HCT116 (cell line): ENCODE measurements around the gene PPP2R2D. TPM values are rescaled to one million over a fixed set of nuclear protein-coding genes. Genes with fewer than 3 reads are reported as not detected.

Experiments
- ATAC-seq: fragments of 200-7000 bp; cut with Tn5 transposase; 2 replicates; pipeline ENCODE4 v1.9.1; 2020; ENCODE audit warnings: mild to moderate bottlenecking, moderate library complexity
- BruUV-seq: library from RNA; stranded (reverse); fragments of 400-500 nt; replicated peaks from 2 replicates; lab custom pipeline; 2021; lab: Mats Ljungman, UMichigan
- CTCF ChIA-PET: fragments of 300-600 bp; sonication (Branson Sonifier 250); formaldehyde crosslinking; loops from one replicate; lab custom pipeline; 2021; ENCODE audit warnings: antibody characterized with exemption; lab: Charles Lee
- POLR2A ChIA-PET: fragments of 300-600, 350-600 bp; sonication (Branson Sonifier 250); formaldehyde crosslinking; loops from one replicate; lab custom pipeline; 2021; ENCODE audit warnings: antibody characterized with exemption; lab: Charles Lee
- RAD21 ChIA-PET, 2 experiments: fragments of 300-600 bp; sonication (Branson Sonifier 250); formaldehyde crosslinking; loops; one replicate each; lab custom pipeline; 2023; ENCODE audit warnings: low total read pairs in 2 of 2; ENCODE audit not compliant: uncharacterized antibody in 2 of 2, unreplicated experiment in 2 of 2, low non-redundant PET in 1 of 2; lab: Charles Lee
- DNase-seq: peaks from one replicate; pipeline ENCODE4 v3.0.0-alpha.2; 2010; ENCODE audit warnings: low read depth, low spot score
- H2AFZ ChIP-seq: fragments of 200-600 bp; shearing (Covaris generic), sonication (generic); 2 replicates; pipeline ENCODE4 v1.6.1; 2017; ENCODE audit warnings: low read depth, mixed run types, mixed read lengths, antibody characterized with exemption, low read length; ENCODE audit not compliant: poor library complexity, severe bottlenecking
- H3K27ac ChIP-seq: 2 replicates; pipeline ENCODE4 v1.5.1; 2012; ENCODE audit warnings: low read depth, low read length
- H3K27me3 ChIP-seq: fragments of 200-600 bp; sonication (generic); 2 replicates; pipeline ENCODE4 v1.6.1; 2016; ENCODE audit warnings: mixed run types, low read length, mixed read lengths; ENCODE audit not compliant: insufficient read depth
- H3K36me3 ChIP-seq, 2 experiments: fragments of 200-500 bp in 1 of 2; fragments of 200-600 bp in 1 of 2; sonication (Bioruptor generic) in 1 of 2; sonication (generic) in 1 of 2; 2 replicates each; pipeline versions ENCODE4 v1.5.1 to v1.6.1; 2014 to 2016; ENCODE audit warnings: low read length in 2 of 2, inconsistent platforms in 1 of 2, mixed read lengths in 1 of 2, mixed run types in 1 of 2; ENCODE audit not compliant: insufficient read depth in 2 of 2, control insufficient read depth in 1 of 2
- H3K4me1 ChIP-seq, 2 experiments: fragments of 200-600 bp in 1 of 2; sonication (generic) in 1 of 2; 2 replicates each; pipeline versions ENCODE4 v1.5.1 to v1.6.1; 2012 to 2017; ENCODE audit warnings: low read length in 2 of 2, inconsistent platforms in 1 of 2, mild to moderate bottlenecking in 1 of 2, mixed read lengths in 1 of 2, mixed run types in 1 of 2, moderate library complexity in 1 of 2; ENCODE audit not compliant: insufficient read depth in 2 of 2, control insufficient read depth in 1 of 2
- H3K4me2 ChIP-seq: fragments of 200-600 bp; sonication (generic); 2 replicates; pipeline ENCODE4 v1.6.1; 2017; ENCODE audit warnings: mixed run types, low read length, mixed read lengths
- H3K4me3 ChIP-seq, 2 experiments: fragments of 200-600 bp in 1 of 2; sonication (generic) in 1 of 2; replicated peaks in 1 of 2; 2 replicates each; pipeline ENCODE4 v1.5.1; 2011 to 2016; ENCODE audit warnings: low read length in 2 of 2, control low read depth in 1 of 2, low read depth in 1 of 2, mild to moderate bottlenecking in 1 of 2, mixed read lengths in 1 of 2, mixed run types in 1 of 2
- H3K79me2 ChIP-seq: fragments of 200-600 bp; sonication (generic); 2 replicates; pipeline ENCODE4 v1.6.1; 2017; ENCODE audit warnings: mild to moderate bottlenecking, mixed run types, low read length, moderate library complexity, mixed read lengths; ENCODE audit not compliant: insufficient read depth
- H3K9ac ChIP-seq: fragments of 200-600 bp; sonication (generic); 2 replicates; pipeline ENCODE4 v1.6.1; 2016; ENCODE audit warnings: low read length, mixed read lengths
- H3K9me2 ChIP-seq: fragments of 200-600 bp; sonication (generic), shearing (Covaris generic); 2 replicates; pipeline ENCODE4 v1.6.1; 2017; ENCODE audit warnings: mixed run types, mild to moderate bottlenecking, moderate library complexity; ENCODE audit not compliant: insufficient read depth
- H3K9me3 ChIP-seq, 2 experiments: fragments of 200-500 bp in 1 of 2; fragments of 200-600 bp in 1 of 2; sonication (Bioruptor generic) in 1 of 2; sonication (generic) in 1 of 2; 2 replicates each; pipeline ENCODE4 v1.6.1; 2014 to 2017; ENCODE audit warnings: low read length in 2 of 2, mixed read lengths in 2 of 2, inconsistent platforms in 1 of 2, low read depth in 1 of 2, mild to moderate bottlenecking in 1 of 2, mixed run types in 1 of 2, moderate library complexity in 1 of 2; ENCODE audit not compliant: control insufficient read depth in 1 of 2, insufficient read depth in 1 of 2
- H4K20me1 ChIP-seq: fragments of 200-600 bp; sonication (generic), shearing (Covaris generic); 2 replicates; pipeline ENCODE4 v1.6.1; 2017; ENCODE audit warnings: mixed run types, mild to moderate bottlenecking, moderate library complexity; ENCODE audit not compliant: insufficient read depth
- ATF3 ChIP-seq: IDR thresholded peaks from 2 replicates; pipeline ENCODE4 v1.6.1; 2012
- CEBPB ChIP-seq: IDR thresholded peaks from 2 replicates; pipeline ENCODE4 v1.6.1; 2012; ENCODE audit warnings: low read depth
- CTCF ChIP-seq, 3 experiments: fragments of 200-600 bp in 1 of 3; sonication (generic) in 1 of 3; IDR thresholded peaks in 2 of 3; conservative IDR thresholded peaks in 1 of 3; 2 replicates each; pipeline ENCODE4 v1.5.1; 2012 to 2017; ENCODE audit warnings: low read depth in 2 of 3, low read length in 2 of 3, antibody characterized with exemption in 1 of 3, borderline replicate concordance in 1 of 3, control low read depth in 1 of 3, mild to moderate bottlenecking in 1 of 3, mixed read lengths in 1 of 3, mixed run types in 1 of 3, moderate library complexity in 1 of 3; ENCODE audit not compliant: insufficient read depth in 1 of 3
- EZH2 ChIP-seq: fragments of 200-600 bp; sonication (generic); IDR thresholded peaks from 2 replicates; pipeline ENCODE4 v1.6.1; 2017; ENCODE audit warnings: antibody characterized with exemption, mixed run types
- EZH2phosphoT487 ChIP-seq: fragments of 200-600 bp; IDR thresholded peaks from 2 replicates; pipeline ENCODE4 v1.6.1; 2018; ENCODE audit warnings: antibody characterized with exemption, borderline replicate concordance
- FOSL1 ChIP-seq: IDR thresholded peaks from 2 replicates; pipeline ENCODE4 v1.6.1; 2012; ENCODE audit warnings: low read depth
- JUND ChIP-seq: IDR thresholded peaks from 2 replicates; pipeline ENCODE4 v1.6.1; 2012
- POLR2A ChIP-seq: IDR thresholded peaks from 2 replicates; pipeline ENCODE4 v1.7.0; 2011; ENCODE audit warnings: borderline replicate concordance; ENCODE audit not compliant: insufficient read depth, insufficient read length; ENCODE audit errors: extremely low read depth
- REST ChIP-seq: IDR thresholded peaks from 2 replicates; pipeline ENCODE4 v1.6.1; 2012; ENCODE audit warnings: low read depth
- SIN3A ChIP-seq: IDR thresholded peaks from 2 replicates; pipeline ENCODE4 v1.6.1; 2012; ENCODE audit warnings: low read depth
- SP1 ChIP-seq: IDR thresholded peaks from 2 replicates; pipeline ENCODE4 v1.6.1; 2012; ENCODE audit warnings: low read depth
- YY1 ChIP-seq: IDR thresholded peaks from 2 replicates; pipeline ENCODE4 v1.6.1; 2011; ENCODE audit warnings: low read length, low read depth, moderate library complexity, mild to moderate bottlenecking; ENCODE audit not compliant: insufficient replicate concordance; ENCODE audit errors: extremely low read depth
- ZFX ChIP-seq: fragments of 450-650 bp; IDR thresholded peaks from 2 replicates; pipeline ENCODE4 v1.6.1; 2017
- ZNF274 ChIP-seq: fragments of 200-500 bp; sonication (Bioruptor generic); IDR thresholded peaks from 2 replicates; pipeline ENCODE4 v1.6.1; 2014; ENCODE audit warnings: mild to moderate bottlenecking, low read depth, low read length, inconsistent platforms
- intact Hi-C: fragments of 100-400 bp; cut with micrococcal nuclease; formaldehyde crosslinking; loops from 2 replicates; pipeline ENCODE4 v1.10.0; 2022
- total RNA-seq: library from RNA; stranded (reverse); gene quantifications from one replicate; pipeline ENCODE4 v1.2.1, GENCODE V29; 2021; ENCODE audit not compliant: unreplicated experiment

Gene PPP2R2D
- total RNA-seq, 1 experiment from 2014 or later: 18.1 TPM

GRCh38 chr10:131936294-131936693, 35.5 kb downstream of the PPP2R2D start:
- H2AFZ ChIP-seq: no peak overlapping the region
- ATAC-seq (no peak), DNase-seq (no peak)
- no peak overlapping the region for H3K4me3 ChIP-seq
- no peak overlapping the region for H3K27ac ChIP-seq
- peaks cover 42% of the 10 kb centered on the region for H3K79me2 ChIP-seq
- H4K20me1 ChIP-seq: no peaks in the 10 kb centered on the region
- RAD21 ChIA-PET: no interaction called here
- H3K9ac ChIP-seq: no peak overlapping the region
- CTCF ChIA-PET: no interaction called here
- H3K9me3 ChIP-seq: no peaks in the 10 kb centered on the region
- no peak overlapping the region for H3K4me2 ChIP-seq
- H3K36me3 ChIP-seq: no peaks in the 10 kb centered on the region; a peak in 1 of 4 replicates
- TF ChIP-seq SP1: no peak
- TF ChIP-seq CEBPB: no peak
- TF ChIP-seq EZH2: no peak
- TF ChIP-seq CTCF (IDR thresholded peaks at IDR 0.05 in 2 of 3, conservative IDR thresholded peaks at IDR 0.05 in 1 of 3; ENCODE audit: borderline replicate concordance in 1 of 3, insufficient read depth in 1 of 3, low read depth in 2 of 3, low read length in 2 of 3): no peak
- no peak for TF ChIP-seq ATF3
- no peak for TF ChIP-seq ZFX
- TF ChIP-seq YY1: no peak
- TF ChIP-seq POLR2A: no peak
- no peak for TF ChIP-seq FOSL1
- no peak for TF ChIP-seq JUND
- TF ChIP-seq ZNF274: no peak
- TF ChIP-seq EZH2phosphoT487: no peak
- TF ChIP-seq REST: no peak
- no peak for TF ChIP-seq SIN3A
- POLR2A ChIA-PET: no interaction called here
- intact Hi-C loops: no loop called here
- no peaks in the 10 kb centered on the region for H3K4me1 ChIP-seq
- H3K27me3 ChIP-seq: no peaks in the 10 kb centered on the region
- no peaks in the 10 kb centered on the region for H3K9me2 ChIP-seq
- no TSS peak for BruUV-seq
